Renal cortical epithelial cell (primary cell): ENCODE measurements around the gene LRRTM4. TPM values are rescaled to one million over a fixed set of nuclear protein-coding genes. Genes with fewer than 3 reads are reported as not detected.
"Not testable (repeated sequence)": the region's sequence is repeated elsewhere in the genome, so short reads cannot be mapped to it uniquely, and the experiment has no call there.

ENCODE experiments used
- DNase-seq: peaks from one replicate; pipeline ENCODE4 v3.0.0-alpha.2; 2011; ENCODE audit warnings: low read depth
- total RNA-seq: library from RNA; depleted of rRNA; stranded (reverse); fragments of >200 nt; gene quantifications from 2 replicates; pipeline ENCODE4 v1.2.3, GENCODE V29; 2014

The LRRTM4 gene
- total RNA-seq, 1 donor from 2014 or later = 0.10 TPM

DNA sequence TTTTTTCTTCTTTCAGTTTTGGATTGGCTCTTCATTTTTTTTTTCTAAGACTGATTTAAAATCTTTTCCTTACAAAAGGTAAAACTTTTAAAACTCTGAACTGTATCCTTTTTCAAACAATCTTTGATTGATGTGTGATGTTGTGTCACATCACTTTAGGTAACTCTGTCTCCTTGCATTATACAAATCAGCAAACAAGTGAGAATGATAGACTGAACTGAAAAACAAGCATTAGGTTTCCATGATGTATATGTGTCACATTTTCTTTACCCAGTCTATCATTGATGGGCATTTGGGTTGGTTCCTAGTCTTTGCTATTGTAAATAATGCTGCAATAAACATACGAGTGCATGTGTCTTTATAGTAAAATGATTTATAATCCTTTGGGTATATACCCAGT, 655.7 kb downstream of the LRRTM4 start:
- no peak for DNase-seq

GRCh38 chr2:76862901-76863300, 659.3 kb downstream of the LRRTM4 start:
- no peak for DNase-seq

DNA sequence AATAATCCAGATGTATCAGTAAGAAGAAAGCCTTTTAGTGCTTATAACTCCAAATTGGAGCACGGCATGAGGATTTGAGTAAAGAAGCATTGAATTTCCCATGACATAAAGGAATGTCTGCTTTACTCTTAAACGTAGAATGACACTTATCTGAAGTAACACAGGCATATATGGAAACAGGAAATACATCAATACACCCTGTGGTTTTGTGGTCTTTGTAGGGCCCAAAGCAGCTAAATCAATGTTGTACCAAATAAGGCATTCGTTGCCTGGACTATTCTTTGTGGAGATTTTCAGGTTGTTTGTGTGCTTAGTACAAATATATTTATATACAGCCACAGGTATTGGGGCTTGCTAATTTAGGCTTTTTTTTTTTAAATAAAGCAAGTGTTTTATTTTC, 660.5 kb downstream of the LRRTM4 start:
- no peak for DNase-seq

DNA sequence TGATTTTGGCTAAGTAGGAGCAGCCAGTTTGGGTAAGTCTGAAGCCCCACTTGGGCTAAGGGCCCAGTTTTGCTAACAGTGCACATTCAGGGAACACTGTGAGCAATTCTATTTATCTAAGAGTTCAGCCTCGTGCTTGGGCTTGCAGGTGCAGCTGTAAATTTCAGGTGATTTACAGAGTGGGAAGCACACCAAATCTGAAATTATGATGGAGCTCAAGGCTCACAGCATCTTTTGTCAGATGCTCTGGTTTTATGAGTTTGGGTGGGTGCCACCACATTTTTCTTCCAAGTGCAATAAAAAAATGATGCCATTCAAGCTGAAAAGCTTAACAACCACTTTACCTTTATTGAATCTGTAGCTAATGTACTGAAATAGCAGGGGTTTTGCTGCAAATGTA, 671.2 kb downstream of the LRRTM4 start:
- DNase-seq = no peak

- DNase-seq = no peak
These were observed 673.1 kb downstream of the LRRTM4 start for GRCh38 chr2:76849086-76849485.

DNA sequence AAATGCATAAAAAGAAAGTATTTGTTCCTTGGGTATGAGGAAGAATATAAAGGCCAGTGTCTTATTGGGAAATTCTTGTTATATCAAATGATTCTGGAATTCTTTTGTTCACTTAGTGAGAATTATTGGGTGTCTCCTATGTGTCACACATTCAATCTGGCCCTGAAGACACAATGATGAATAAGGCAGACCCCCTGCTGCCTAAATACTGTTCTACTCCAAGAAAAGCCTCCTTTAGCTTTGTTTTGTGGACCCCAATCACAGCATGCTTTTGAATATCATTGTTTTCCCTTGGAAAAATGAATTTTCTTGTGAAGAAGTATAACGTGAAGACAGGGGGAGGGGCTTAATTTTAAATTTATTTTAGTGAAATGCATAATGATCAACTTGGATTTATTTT, 682.4 kb downstream of the LRRTM4 start:
- DNase-seq = no peak

- DNase-seq = no peak
These were observed 692.6 kb downstream of the LRRTM4 start for GRCh38 chr2:76829374-76830234.

DNA sequence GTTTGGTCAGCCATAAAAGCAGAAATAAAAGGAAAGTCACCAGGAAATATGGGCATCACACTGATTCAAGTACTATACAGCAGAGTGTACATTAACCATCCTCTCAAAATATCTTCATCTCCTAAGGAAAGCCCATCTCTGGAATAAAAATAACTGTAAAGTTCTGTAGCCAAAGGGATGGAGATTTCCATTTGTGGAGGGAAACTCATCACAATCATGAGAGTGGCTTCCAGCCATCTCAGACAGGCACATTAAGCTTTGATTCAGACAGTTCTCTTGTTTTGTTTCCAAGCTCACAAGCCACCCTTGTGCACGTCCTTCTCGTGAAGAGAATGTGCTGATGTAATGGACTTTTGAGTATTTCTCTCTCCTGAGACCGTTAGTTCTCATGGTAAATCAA, 695.5 kb downstream of the LRRTM4 start:
- no peak for DNase-seq

DNA sequence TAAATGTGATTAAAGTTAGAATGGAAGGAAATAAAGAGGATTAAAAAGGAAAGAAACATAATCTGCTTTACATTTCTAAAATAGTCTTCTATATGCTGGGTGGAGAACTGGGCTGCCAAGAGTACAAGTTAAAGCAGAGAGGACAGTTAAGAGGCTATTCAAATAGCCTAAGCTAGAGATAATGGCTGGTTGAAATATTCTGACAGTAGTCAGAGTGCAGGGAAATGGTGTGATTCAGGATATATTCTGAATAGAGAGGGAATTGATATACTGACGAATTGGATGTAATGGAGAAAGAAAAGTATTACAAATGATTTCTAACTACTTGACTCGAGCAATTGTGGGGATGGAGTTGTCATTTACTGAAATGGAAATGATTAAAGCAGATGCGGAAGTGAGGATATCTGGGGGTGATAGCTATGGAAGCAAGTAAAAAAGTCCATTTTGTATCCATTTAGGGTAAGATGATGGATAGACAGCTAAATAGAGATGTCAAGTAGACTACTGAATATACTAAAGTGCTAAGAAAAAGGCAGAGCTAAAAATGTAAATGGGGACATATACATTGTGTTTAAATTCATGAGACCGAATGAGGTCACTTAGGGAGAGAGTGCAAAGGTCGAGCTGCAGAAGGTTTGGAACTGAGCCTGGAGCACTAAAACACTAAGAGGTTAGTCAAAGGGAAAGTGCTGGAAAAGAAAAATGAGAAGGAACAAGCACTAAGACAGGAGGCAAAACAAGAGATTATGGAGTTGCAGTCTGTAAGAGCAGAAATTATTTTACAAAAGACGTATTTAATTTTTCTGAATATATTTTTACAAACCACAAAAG, 696.8 kb downstream of the LRRTM4 start:
- no peak for DNase-seq

GRCh38 chr2:76821731-76822130, 700.4 kb downstream of the LRRTM4 start:
- no peak for DNase-seq

- DNase-seq = no peak
These were observed 709.1 kb downstream of the LRRTM4 start for GRCh38 chr2:76813084-76813483.

GRCh38 chr2:76812156-76812555, 710.0 kb downstream of the LRRTM4 start:
- DNase-seq = no peak

- no peak for DNase-seq
These were observed 713.0 kb downstream of the LRRTM4 start for GRCh38 chr2:76809136-76809535.

GRCh38 chr2:76808732-76809131, 713.4 kb downstream of the LRRTM4 start:
- DNase-seq = no peak

DNA sequence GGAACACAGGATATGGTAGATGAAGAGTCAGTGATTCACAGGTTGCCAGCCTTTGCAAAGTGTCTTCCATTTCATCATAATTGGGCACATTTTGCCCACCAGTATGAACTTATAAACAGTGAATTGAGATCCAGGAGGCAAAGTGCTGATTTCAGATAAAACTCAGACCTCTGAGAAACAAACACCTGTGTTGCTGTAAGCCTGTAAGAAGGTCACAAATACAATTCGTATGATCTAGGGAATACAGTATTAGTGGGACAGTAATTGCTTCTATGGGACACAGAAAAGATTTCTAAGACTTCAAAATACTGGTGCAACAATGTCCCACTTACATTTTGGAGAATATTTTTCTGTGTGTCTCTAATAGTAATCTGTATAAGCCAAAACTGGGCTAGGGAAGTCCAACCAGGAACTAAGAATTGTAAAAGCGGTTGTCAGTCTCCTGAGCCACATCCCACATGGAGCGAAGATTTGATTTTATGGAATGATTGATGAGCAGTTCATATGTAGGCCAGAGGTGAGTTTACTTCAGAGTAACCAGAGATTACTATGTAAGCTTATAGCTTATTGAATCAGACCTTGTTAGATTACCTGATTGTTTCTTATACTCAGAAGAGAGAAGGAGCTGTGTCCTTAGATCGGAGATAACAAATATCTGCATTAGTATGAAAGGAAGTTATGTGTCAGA, 728.4 kb downstream of the LRRTM4 start:
- no peak for DNase-seq

DNA sequence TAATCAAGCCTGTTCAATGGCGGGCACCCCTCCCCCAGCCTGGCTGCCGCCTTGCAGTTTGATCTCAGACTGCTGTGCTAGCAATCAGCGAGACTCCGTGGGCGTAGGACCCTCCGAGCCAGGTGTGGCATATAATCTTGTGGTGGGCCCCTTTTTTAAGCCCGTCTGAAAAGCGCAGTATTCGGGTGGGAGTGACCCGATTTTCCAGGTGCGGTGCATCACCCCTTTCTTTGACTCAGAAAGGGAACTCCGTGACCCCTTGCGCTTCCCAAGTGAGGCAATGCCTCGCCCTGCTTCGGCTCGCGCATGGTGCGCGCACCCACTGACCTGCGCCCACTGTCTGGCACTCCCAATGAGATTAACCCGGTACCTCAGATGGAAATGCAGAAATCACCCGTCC, 740.9 kb downstream of the LRRTM4 start:
- not testable (repeated sequence) for DNase-seq

- no peak for DNase-seq
These were observed 758.9 kb downstream of the LRRTM4 start for GRCh38 chr2:76763276-76763675.

GRCh38 chr2:76760367-76760704, 761.8 kb downstream of the LRRTM4 start:
- DNase-seq = no peak

GRCh38 chr2:76759634-76760366, 762.4 kb downstream of the LRRTM4 start:
- no peak for DNase-seq

- no peak for DNase-seq
These were observed 769.7 kb downstream of the LRRTM4 start for GRCh38 chr2:76752506-76752905.

DNA sequence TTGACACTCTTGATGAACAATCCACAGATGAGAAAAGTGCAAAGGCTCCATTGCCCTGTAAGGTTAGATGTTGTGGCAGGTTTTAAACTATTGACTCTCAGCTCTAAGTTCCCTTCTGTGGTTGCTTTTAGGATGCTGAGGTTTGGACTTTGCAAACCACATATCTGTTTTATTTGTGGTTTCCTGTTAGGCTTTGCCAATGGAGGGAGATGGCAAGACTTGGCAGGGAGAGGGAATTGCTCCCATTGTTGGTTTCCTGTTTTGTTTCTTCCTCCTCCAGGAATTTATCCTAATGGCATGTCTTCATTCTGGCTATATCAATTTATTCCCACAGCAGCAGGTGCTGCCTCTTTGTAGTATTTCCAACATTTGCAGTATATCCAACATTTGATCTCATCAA, 772.3 kb downstream of the LRRTM4 start:
- no peak for DNase-seq
